Karpas-422 (cell line): ENCODE measurements around the gene SRGN. TPM values are rescaled to one million over a fixed set of nuclear protein-coding genes. Genes with fewer than 3 reads are reported as not detected.
"Not testable (repeated sequence)": the region's sequence is repeated elsewhere in the genome, so short reads cannot be mapped to it uniquely, and the experiment has no call there.

Experiments used
- DNase-seq: peaks from one replicate; pipeline ENCODE4 v3.0.0-alpha.2; 2015
- H2AFZ ChIP-seq: fragments of 200-600 bp; sonication (generic); 2 replicates; pipeline ENCODE4 v1.6.1; 2014; ENCODE audit warnings: antibody characterized with exemption, low read length, mixed read lengths
- H3K27ac ChIP-seq: fragments of 200-600 bp; sonication (generic); 2 replicates; pipeline ENCODE4 v1.5.1; 2014; ENCODE audit warnings: mild to moderate bottlenecking, low read length, moderate library complexity
- H3K27me3 ChIP-seq: fragments of 200-600 bp; sonication (generic); 2 replicates; pipeline ENCODE4 v1.6.1; 2014; ENCODE audit warnings: low read length, mixed read lengths
- H3K36me3 ChIP-seq: fragments of 200-600 bp; sonication (generic); 2 replicates; pipeline ENCODE4 v1.6.1; 2014; ENCODE audit warnings: low read length, mixed read lengths; ENCODE audit not compliant: insufficient read depth
- H3K4me1 ChIP-seq: fragments of 200-600 bp; sonication (generic); 2 replicates; pipeline ENCODE4 v1.6.1; 2014; ENCODE audit warnings: mild to moderate bottlenecking, low read length, mixed read lengths
- H3K4me2 ChIP-seq: fragments of 200-600 bp; sonication (generic); 2 replicates; pipeline ENCODE4 v1.6.1; 2014; ENCODE audit warnings: low read length, low read depth, mild to moderate bottlenecking; ENCODE audit not compliant: poor library complexity, severe bottlenecking
- H3K4me3 ChIP-seq: fragments of 200-600 bp; sonication (generic); 2 replicates; pipeline ENCODE4 v1.5.1; 2014; ENCODE audit warnings: mild to moderate bottlenecking, antibody characterized with exemption, low read length, mixed read lengths
- H3K79me2 ChIP-seq: fragments of 200-600 bp; sonication (generic); 2 replicates; pipeline ENCODE4 v1.6.1; 2014; ENCODE audit warnings: mild to moderate bottlenecking, low read length, mixed read lengths
- H3K9ac ChIP-seq: fragments of 200-600 bp; sonication (generic); 2 replicates; pipeline ENCODE4 v1.6.0; 2014; ENCODE audit warnings: low read length
- H3K9me2 ChIP-seq: fragments of 200-600 bp; sonication (generic), shearing (Covaris generic); replicated peaks from 2 replicates; pipeline ENCODE4 v1.6.0; 2014; ENCODE audit warnings: mild to moderate bottlenecking, low read length, moderate library complexity; ENCODE audit not compliant: insufficient read depth
- H3K9me3 ChIP-seq: fragments of 300-700, 200-600 bp; sonication (generic); 2 replicates; pipeline ENCODE4 v1.6.1; 2014; ENCODE audit warnings: low read length, mixed read lengths
- H4K20me1 ChIP-seq: fragments of 200-600 bp; sonication (generic); 2 replicates; pipeline ENCODE4 v1.6.1; 2014; ENCODE audit warnings: mild to moderate bottlenecking, antibody characterized with exemption, low read length, low read depth; ENCODE audit not compliant: insufficient read depth
- total RNA-seq: library from RNA; depleted of rRNA; stranded (reverse); fragments of >200 nt; shearing (Covaris generic); gene quantifications from 2 replicates; pipeline ENCODE4 v1.2.3, GENCODE V29; 2014; ENCODE audit warnings: low replicate concordance

Gene SRGN
- total RNA-seq, 1 experiment from 2014 or later = 56.4 TPM

DNA sequence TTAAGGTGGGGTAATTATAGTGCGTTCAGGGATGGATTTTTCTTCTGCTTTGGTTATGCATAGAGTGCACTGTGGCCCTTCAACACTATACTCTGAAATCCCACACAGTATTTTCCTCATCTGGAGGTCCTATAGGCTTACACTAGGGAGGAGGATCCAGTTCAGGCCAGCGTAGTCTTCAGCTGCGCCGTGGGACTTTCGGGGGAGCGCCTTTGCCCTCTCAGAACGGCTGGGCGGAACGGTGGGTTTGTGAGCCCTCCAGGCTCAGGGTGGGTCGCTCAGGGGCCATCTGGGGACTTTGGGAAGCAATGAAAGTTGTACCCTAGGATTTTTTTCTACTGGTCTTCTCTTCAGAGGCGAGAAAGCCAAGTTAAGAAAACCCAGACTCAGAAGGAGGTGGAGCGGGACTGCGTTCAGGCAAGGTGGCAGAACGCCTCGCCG lies 35.4 kb downstream of the SRGN start:
- no peaks in the 10 kb centered on the region for H3K27me3 ChIP-seq
- H3K9me3 ChIP-seq = no peaks in the 10 kb centered on the region
- peak overlapping the region; percentile 82 for H3K9ac ChIP-seq
- DNase-seq = no peak
- no peaks in the 10 kb centered on the region; the same call in 1 of the 2 replicates for H4K20me1 ChIP-seq
- H3K27ac ChIP-seq = 0 out of 2 replicates have a peak overlapping the region, but pooled peaks have one; percentile 21
- H3K79me2 ChIP-seq = peaks cover 41% of the 10 kb centered on the region
- peak overlapping the region; percentile 88 for H3K4me2 ChIP-seq
- H3K4me3 ChIP-seq = peak overlapping the region; percentile 80
- no peaks in the 10 kb centered on the region for H3K36me3 ChIP-seq
- H3K9me2 ChIP-seq = no peaks in the 10 kb centered on the region
- peak overlapping the region; percentile 90 for H2AFZ ChIP-seq
- H3K4me1 ChIP-seq = peaks cover 16% of the 10 kb centered on the region

DNA sequence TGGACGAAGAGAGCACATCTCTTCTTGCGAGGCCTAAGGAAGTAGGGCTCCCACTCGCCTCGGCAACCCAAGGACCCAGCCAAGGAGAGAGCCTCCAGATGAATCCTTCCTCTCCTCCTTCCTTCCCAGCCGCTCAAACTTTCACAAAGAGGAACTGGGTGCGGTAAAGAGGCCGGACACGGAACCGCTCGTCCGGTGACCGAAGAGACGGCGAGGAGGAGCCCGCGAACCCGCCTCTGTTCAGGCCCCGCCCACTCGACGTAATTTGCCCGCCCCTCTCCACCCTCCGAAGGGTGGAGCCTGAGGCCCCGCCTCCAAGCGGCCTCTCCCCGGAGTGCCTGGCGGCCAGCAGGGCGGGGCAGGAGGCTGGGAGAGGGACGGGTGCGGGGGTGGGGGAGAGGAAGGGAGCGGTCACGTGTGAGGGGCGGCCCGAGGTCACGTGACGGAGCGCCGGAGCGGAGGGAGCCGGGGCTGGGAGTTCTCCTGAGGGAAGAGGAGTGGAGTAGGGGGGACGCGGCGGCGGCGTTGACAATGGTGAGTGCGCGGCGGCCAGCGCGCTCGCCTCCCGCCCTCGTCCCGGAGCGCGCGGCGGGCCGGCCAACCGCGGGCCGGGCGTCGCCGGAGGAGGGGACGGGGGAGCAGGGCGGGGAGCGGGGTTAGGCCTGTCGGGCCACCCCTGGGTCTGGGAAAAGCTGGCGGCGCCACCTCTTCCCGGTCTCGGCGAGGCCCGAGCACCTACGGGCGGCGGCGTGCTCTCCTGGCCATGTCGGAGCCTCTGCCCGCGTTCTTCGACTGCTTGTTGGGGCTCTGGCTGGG lies 36.1 kb downstream of the SRGN start, which contains the start of gene VPS26A:
Gene VPS26A (plus strand): TSS at position 432 of the 816 bp plus-strand sequence. CDS start 100 bp downstream, at position 532.
- H3K9ac ChIP-seq = peak within 1 kb of the TSS; percentile 82
- no peaks in the 10 kb centered on the region for H3K36me3 ChIP-seq
- peak within 1 kb of the TSS; percentile 88 for H3K4me2 ChIP-seq
- H3K27ac ChIP-seq = 0 out of 2 replicates have a peak within 1 kb of the TSS, but pooled peaks have one; percentile 21
- H3K27me3 ChIP-seq = no peaks in the 10 kb centered on the region
- peaks cover 16% of the 10 kb centered on the region for H3K4me1 ChIP-seq
- no peaks in the 10 kb centered on the region; the same call in 1 of the 2 replicates for H4K20me1 ChIP-seq
- H3K4me3 ChIP-seq = peak within 1 kb of the TSS; percentile 80
- no peaks in the 10 kb centered on the region for H3K9me2 ChIP-seq
- peak within 1 kb of the TSS; percentile 90 for H2AFZ ChIP-seq
- peaks cover 47% of the 10 kb centered on the region for H3K79me2 ChIP-seq
- no peaks in the 10 kb centered on the region for H3K9me3 ChIP-seq
- DNase-seq = peak; percentile 99

DNA sequence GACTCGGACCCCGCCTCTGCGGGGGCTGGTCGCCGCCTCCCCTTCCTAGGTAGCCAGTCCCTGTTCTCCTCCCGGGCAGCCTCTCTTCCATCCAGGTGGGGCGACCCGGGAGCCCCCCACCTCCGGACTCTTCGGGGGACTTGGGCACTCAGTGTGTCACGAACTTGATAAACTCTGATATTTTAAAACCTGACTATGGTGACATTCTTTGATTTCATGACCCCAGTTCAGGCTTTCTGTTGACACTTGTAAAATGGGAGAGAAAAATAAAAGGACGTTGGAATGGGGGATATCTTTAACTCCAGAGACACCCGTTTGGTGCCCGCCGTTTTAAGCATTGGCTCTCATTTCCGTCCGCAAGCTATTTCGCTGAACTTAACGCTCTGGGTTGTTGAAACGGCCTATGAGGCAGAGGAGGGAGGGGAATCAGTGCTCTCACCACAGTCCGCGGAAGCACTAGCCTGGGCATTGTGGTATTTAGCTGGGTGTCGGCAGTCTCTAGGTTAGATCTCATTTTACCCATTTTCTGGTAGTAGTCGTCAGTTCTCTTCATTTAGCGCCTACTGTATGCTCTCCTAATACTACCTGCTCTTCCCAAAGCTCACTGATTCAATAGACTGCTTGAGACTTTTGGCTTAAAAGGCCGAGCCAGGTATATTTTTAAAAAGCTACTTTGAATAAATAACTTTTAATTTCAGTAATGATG lies 36.8 kb downstream of the SRGN start:
- Histone ChIP-seq H3K27ac (no peak overlapping the region), H3K9me2 (no peaks in the 10 kb centered on the region), H3K27me3 (no peaks in the 10 kb centered on the region), H3K4me2 (peak overlapping the region; percentile 88), H3K9me3 (no peaks in the 10 kb centered on the region), H2AFZ (0 out of 2 replicates have a peak overlapping the region, but pooled peaks have one; percentile 81), H3K36me3 (no peaks in the 10 kb centered on the region), H4K20me1 (no peaks in the 10 kb centered on the region; the same call in 1 of the 2 replicates), H3K4me1 (peaks cover 18% of the 10 kb centered on the region), H3K4me3 (peak overlapping the region; percentile 80), H3K79me2 (peaks cover 55% of the 10 kb centered on the region), H3K9ac (peak overlapping the region; percentile 78)
- DNase-seq = peak; percentile 85

DNA sequence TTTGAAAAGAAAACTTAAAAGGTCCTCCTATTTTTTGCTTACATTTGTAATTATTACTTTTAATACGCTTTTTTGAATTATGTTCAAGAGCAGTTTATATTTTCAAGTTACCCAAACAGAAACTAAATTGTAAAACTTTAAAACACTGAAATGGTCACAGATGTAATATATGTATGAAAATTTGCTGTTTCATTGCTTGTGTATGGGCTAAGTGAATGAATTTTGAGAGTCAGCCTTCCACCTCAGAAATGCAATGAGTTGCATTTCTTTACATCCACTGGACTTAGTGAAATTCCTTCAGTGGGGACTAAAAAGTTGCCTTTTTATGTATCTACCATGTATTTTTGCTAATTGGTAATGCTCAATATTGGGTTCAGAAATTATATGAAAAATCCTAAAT lies 37.7 kb downstream of the SRGN start:
- Histone ChIP-seq H4K20me1 (no peaks in the 10 kb centered on the region; the same call in 1 of the 2 replicates), H3K79me2 (peaks cover 63% of the 10 kb centered on the region), H2AFZ (no peak overlapping the region), H3K9ac (peak overlapping the region; percentile 78), H3K27me3 (no peaks in the 10 kb centered on the region), H3K27ac (no peak overlapping the region), H3K4me3 (peak overlapping the region; percentile 80), H3K9me3 (no peaks in the 10 kb centered on the region), H3K9me2 (no peaks in the 10 kb centered on the region), H3K4me2 (peak overlapping the region; percentile 88), H3K4me1 (peaks cover 18% of the 10 kb centered on the region), H3K36me3 (no peaks in the 10 kb centered on the region)
- no peak for DNase-seq

DNA sequence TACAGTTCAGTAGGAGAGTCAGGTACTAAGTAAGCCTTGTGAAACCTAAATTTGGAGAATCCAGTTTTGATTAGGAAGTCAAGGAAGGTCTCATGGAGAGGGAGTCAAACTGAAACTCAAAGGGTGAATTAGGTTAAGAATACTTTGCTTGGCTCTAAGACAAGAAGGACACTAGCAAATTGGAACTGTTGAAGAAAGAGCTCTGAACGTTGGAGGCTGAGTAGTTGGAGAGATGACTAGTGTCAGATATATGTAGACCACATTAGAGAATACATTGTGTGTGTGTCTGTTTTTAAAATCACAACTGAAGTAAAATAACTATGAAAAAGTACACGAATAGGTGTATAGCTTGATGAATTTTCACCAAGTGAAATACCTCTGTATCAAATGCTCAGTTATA lies 42.3 kb downstream of the SRGN start:
- Histone ChIP-seq H3K27me3 (no peaks in the 10 kb centered on the region), H3K4me1 (peaks cover 17% of the 10 kb centered on the region), H4K20me1 (no peaks in the 10 kb centered on the region; the same call in 1 of the 2 replicates), H3K79me2 (peaks cover 97% of the 10 kb centered on the region), H3K36me3 (peaks cover 15% of the 10 kb centered on the region; the same call in 1 of the 2 replicates), H3K9ac (no peak overlapping the region), H3K27ac (no peak overlapping the region), H3K9me2 (no peaks in the 10 kb centered on the region), H3K4me2 (no peak overlapping the region), H3K4me3 (no peak overlapping the region), H3K9me3 (no peaks in the 10 kb centered on the region), H2AFZ (no peak overlapping the region)
- DNase-seq = no peak

DNA sequence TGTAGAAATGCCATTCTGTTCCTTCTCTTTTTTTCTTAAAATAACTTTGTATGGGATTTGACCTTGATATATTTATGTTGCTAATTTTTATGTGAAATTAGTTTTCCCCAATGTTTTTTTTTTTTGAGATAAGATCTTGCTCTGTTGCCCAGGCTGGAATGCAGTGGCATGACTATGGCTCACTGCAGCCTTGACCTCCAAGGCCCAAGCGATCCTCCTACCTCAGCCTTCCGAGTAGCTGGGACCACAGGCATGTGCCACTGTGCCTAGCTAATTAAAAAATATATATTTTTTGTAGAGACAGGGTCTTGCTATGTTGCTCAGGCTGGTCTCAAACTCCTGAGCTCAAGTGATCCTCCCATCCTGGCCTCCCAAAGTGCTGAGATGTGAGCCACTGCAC lies 52.1 kb downstream of the SRGN start:
- Histone ChIP-seq H3K9ac (no peak overlapping the region), H3K9me2 (no peaks in the 10 kb centered on the region), H3K79me2 (peaks cover 86% of the 10 kb centered on the region), H3K4me1 (no peaks in the 10 kb centered on the region), H3K27me3 (no peaks in the 10 kb centered on the region), H3K4me3 (no peak overlapping the region), H3K4me2 (no peak overlapping the region), H4K20me1 (no peaks in the 10 kb centered on the region), H2AFZ (no peak overlapping the region), H3K36me3 (peaks cover 5% of the 10 kb centered on the region; the same call in 1 of the 2 replicates), H3K9me3 (no peaks in the 10 kb centered on the region), H3K27ac (no peak overlapping the region)
- no peak for DNase-seq

DNA sequence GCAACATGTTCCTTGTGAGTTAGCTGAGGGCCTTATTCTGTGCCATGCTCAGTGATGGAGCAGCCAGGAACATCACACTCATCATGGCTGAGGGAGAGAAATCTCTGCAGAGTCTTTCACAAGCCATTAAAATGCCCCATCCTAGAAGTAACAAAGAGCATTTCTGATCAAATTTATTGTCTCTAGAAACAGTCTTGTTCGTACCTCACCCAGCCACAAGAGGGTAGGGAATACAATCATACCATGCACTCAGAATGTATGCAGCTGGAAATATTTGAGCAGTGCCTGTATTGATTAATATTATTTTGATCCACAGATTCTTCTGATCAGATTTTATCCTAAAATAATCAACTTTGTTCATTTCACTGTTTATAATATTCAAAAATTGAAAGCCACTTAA lies 53.4 kb downstream of the SRGN start:
- Histone ChIP-seq H3K9ac (no peak overlapping the region), H2AFZ (no peak overlapping the region), H3K4me3 (no peak overlapping the region), H3K9me2 (no peaks in the 10 kb centered on the region), H3K9me3 (no peaks in the 10 kb centered on the region), H3K4me1 (no peaks in the 10 kb centered on the region), H3K79me2 (peaks cover 86% of the 10 kb centered on the region), H4K20me1 (no peaks in the 10 kb centered on the region), H3K4me2 (no peak overlapping the region), H3K36me3 (0 out of 2 replicates have a peak, but pooled peaks cover 5% of the 10 kb centered on the region), H3K27me3 (no peaks in the 10 kb centered on the region), H3K27ac (no peak overlapping the region)
- DNase-seq = no peak

DNA sequence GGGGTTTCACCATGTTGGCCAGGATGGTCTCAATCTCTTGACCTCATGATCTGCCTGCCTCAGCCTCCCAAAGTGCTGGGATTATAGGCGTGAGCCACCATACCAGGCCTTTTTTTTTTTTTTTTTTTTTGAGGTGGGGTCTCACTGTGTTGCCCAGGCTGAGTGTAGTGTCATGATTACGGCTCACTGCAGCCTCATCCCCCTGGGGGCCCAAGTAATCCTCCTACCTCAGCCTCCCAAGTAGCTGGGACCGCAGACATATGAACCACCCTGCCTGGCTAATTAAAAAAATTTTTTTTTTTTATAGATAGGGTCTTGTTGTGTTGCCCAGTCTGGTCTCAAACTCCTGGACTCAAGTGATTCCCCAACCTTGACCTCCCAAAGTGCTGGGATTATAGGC lies 54.2 kb downstream of the SRGN start:
- H2AFZ ChIP-seq, H3K4me2 ChIP-seq, H4K20me1 ChIP-seq, H3K36me3 ChIP-seq, H3K4me3 ChIP-seq, H3K9me3 ChIP-seq, H3K27ac ChIP-seq, H3K9ac ChIP-seq, H3K27me3 ChIP-seq, H3K4me1 ChIP-seq, H3K9me2 ChIP-seq, DNase-seq: not testable (repeated sequence)
- peaks cover 90% of the 10 kb centered on the region for H3K79me2 ChIP-seq
